K562 (cell line): Measurements from ENCODE around the gene UBN2. TPM values are rescaled to one million over a fixed set of nuclear protein-coding genes. Genes with fewer than 3 reads are reported as not detected.
"Not testable (repeated sequence)": the region's sequence is repeated elsewhere in the genome, so short reads cannot be mapped to it uniquely, and the experiment has no call there.

Experiments
- ATAC-seq: fragments of 200-7000 bp; cut with Tn5 transposase; 3 replicates; pipeline ENCODE4 v1.9.1; 2020; ENCODE audit warnings: moderate library complexity
- BruUV-seq: library from RNA; stranded (reverse); fragments of 400-500 nt; replicated peaks from 2 replicates; lab custom pipeline; 2021; lab: Mats Ljungman, UMichigan
- CTCF ChIA-PET: fragments of 300-600 bp; formaldehyde crosslinking; extraction: SDS; loops from one replicate; lab custom pipeline; 2021; ENCODE audit warnings: low intra/inter-chr PET ratio; lab: Yijun Ruan, JAX
- POLR2A ChIA-PET: fragments of 300-600, 350-650 bp; sonication (Branson Sonifier 250); formaldehyde crosslinking; extraction: SDS; loops from one replicate; lab custom pipeline; 2021; ENCODE audit warnings: antibody characterized with exemption, inconsistent platforms; lab: Yijun Ruan, JAX
- DNase-seq, 4 experiments: peaks; one replicate each; pipeline versions ENCODE4 v3.0.0 to v3.0.0-alpha.2; 2011 to 2018; ENCODE audit warnings: low spot score in 3 of 4, mixed read lengths in 3 of 4; ENCODE audit errors: extremely low read depth in 1 of 4
- FAIRE-seq: peaks from 2 replicates; lab custom pipeline; 2011; peaks lifted over from hg19 to GRCh38; lab: Jason Lieb, UNC
- H2AFZ ChIP-seq: 2 replicates; pipeline ENCODE4 v1.6.0; 2011; ENCODE audit warnings: low read depth, low read length, control low read depth, inconsistent platforms
- H3K27ac ChIP-seq: fragments of 200-600 bp; 3 replicates; pipeline ENCODE4 v1.8.0; 2011; ENCODE audit warnings: low read depth, mild to moderate bottlenecking, control low read depth, inconsistent platforms, low read length, moderate library complexity, mixed read lengths; ENCODE audit errors: extremely low read depth
- H3K27me3 ChIP-seq, 2 experiments: fragments of 300-600 bp in 1 of 2; 2 replicates in 1 of 2; 3 replicates in 1 of 2; pipeline versions ENCODE4 v1.6.0 to v1.8.0; 2011; ENCODE audit warnings: inconsistent platforms in 2 of 2, low read length in 2 of 2, mild to moderate bottlenecking in 1 of 2, mixed read lengths in 1 of 2, moderate library complexity in 1 of 2; ENCODE audit not compliant: control insufficient read depth in 2 of 2, insufficient read depth in 2 of 2
- H3K36me3 ChIP-seq: fragments of 300-600 bp; 3 replicates; pipeline ENCODE4 v1.8.0; 2011; ENCODE audit warnings: mild to moderate bottlenecking, low read length, inconsistent platforms; ENCODE audit not compliant: control insufficient read depth, insufficient read depth
- H3K4me1 ChIP-seq, 2 experiments: fragments of 200-600 bp in 1 of 2; replicated peaks in 1 of 2; 2 replicates in 1 of 2; 3 replicates in 1 of 2; pipeline versions ENCODE4 v1.5.1 to v1.8.0; 2011; ENCODE audit warnings: inconsistent platforms in 2 of 2, low read length in 2 of 2, mild to moderate bottlenecking in 1 of 2, mixed read lengths in 1 of 2, moderate library complexity in 1 of 2; ENCODE audit not compliant: control insufficient read depth in 2 of 2, insufficient read depth in 2 of 2
- H3K4me2 ChIP-seq: 2 replicates; pipeline ENCODE4 v1.6.1; 2011; ENCODE audit warnings: low read length, control low read depth, inconsistent platforms, mixed read lengths; ENCODE audit not compliant: insufficient read depth
- H3K4me3 ChIP-seq: fragments of 200-600 bp; sonication (generic), shearing (Covaris generic); 2 replicates; pipeline ENCODE4 v1.5.1; 2016; ENCODE audit warnings: control low read depth, inconsistent platforms
- H3K79me2 ChIP-seq: fragments of 200-600 bp; 3 replicates; pipeline ENCODE4 v1.8.0; 2011; ENCODE audit warnings: low read length, inconsistent platforms; ENCODE audit not compliant: control insufficient read depth, insufficient read depth
- H3K9ac ChIP-seq, 2 experiments: 2 replicates each; pipeline versions ENCODE4 v1.6.0 to v1.6.1; 2011; ENCODE audit warnings: low read depth in 2 of 2, low read length in 2 of 2, control low read depth in 1 of 2, inconsistent platforms in 1 of 2, mild to moderate bottlenecking in 1 of 2, mixed read lengths in 1 of 2; ENCODE audit not compliant: insufficient read depth in 1 of 2
- H3K9me1 ChIP-seq: one replicate; pipeline ENCODE4 v1.6.0; 2011; ENCODE audit warnings: inconsistent platforms, mild to moderate bottlenecking, low read length, moderate library complexity; ENCODE audit not compliant: control insufficient read depth, insufficient read depth
- H3K9me3 ChIP-seq: replicated peaks from 2 replicates; pipeline ENCODE4 v1.5.1; 2011; ENCODE audit warnings: low read depth, low read length, inconsistent platforms; ENCODE audit not compliant: control insufficient read depth, insufficient read depth
- H4K20me1 ChIP-seq: replicated peaks from 2 replicates; pipeline ENCODE4 v1.6.1; 2011; ENCODE audit warnings: low read length, inconsistent platforms, mixed read lengths; ENCODE audit not compliant: control insufficient read depth, insufficient read depth
- SMAD4 ChIP-seq: fragments of 250-450 bp; sonication (Bioruptor Pico); conservative IDR thresholded peaks from 2 replicates; pipeline ENCODE4 v1.8.0; 2021; ENCODE audit warnings: inconsistent platforms, mild to moderate bottlenecking, moderate library complexity
- ZFX ChIP-seq: sonication (generic); formaldehyde crosslinking; IDR thresholded peaks from 2 replicates; pipeline ENCODE4 v1.8.0; 2022; ENCODE audit warnings: mild to moderate bottlenecking, missing genetic modification reagents, moderate library complexity
- WGBS: fragments of 100-300 bp; shearing (Covaris generic); methylation state at CpG from one replicate; pipeline ENCODE4 v1.1.6; 2016; ENCODE audit warnings: low coverage, mixed read lengths; ENCODE audit not compliant: insufficient coverage; ENCODE audit errors: missing lambda C conversion rate; 5-methylcytosine and 5-hydroxymethylcytosine counted together
- in situ Hi-C: fragments of 300-500 bp; cut with MboI; formaldehyde crosslinking; loops from 4 replicates; pipeline ENCODE4 v1.15.0; 2018; ENCODE audit warnings: inconsistent platforms, mixed read lengths
- intact Hi-C: fragments of 100-400 bp; cut with micrococcal nuclease; formaldehyde crosslinking; loops from 2 replicates; pipeline ENCODE4 v1.14.2; 2022
- polyA plus RNA-seq, 8 experiments: library from polyadenylated mRNA; depleted of rRNA in 4 of 8; stranded (reverse) in 5 of 8; unstranded in 3 of 8; fragments of >200 nt; fragmentation: Nextera tagmentation in 2 of 8; fragmentation: Illumina TruSeq in 1 of 8; extraction: Ambion mirVana in 2 of 8; extraction: Trizol in 1 of 8; gene quantifications; 2 replicates each; pipeline versions ENCODE4 v1.2.1 to v1.2.3, GENCODE V29; 2011 to 2014; ENCODE audit warnings: inconsistent platforms in 1 of 8, missing spikeins in 1 of 8
- total RNA-seq, 7 experiments: library from RNA; depleted of rRNA in 6 of 7; stranded (reverse); fragments of >200 nt in 6 of 7; fragmentation: Illumina TruSeq in 2 of 7; extraction: Trizol in 2 of 7; gene quantifications; 2 replicates each; pipeline versions ENCODE4 v1.2.1 to v1.2.3, GENCODE V29; 2011 to 2021; ENCODE audit warnings: low replicate concordance in 1 of 7

Gene UBN2
- total and polyA plus RNA-seq, 9 of the 15 experiments (the other 6 are each of a cell fraction or from before 2014, with no cell fraction given), result 1.2 to 19.5 (median 9.9) TPM

- H3K79me2 ChIP-seq, DNase-seq, H3K4me2 ChIP-seq, H3K9me1 ChIP-seq, H4K20me1 ChIP-seq, H2AFZ ChIP-seq, H3K27me3 ChIP-seq, FAIRE-seq, H3K27ac ChIP-seq, H3K4me3 ChIP-seq, in situ Hi-C loops, BruUV-seq, intact Hi-C loops, H3K4me1 ChIP-seq, H3K36me3 ChIP-seq, CTCF ChIA-PET, H3K9me3 ChIP-seq: not testable (repeated sequence)
- peak; percentile 24; the same call in 1 of the 3 replicates for ATAC-seq
- TF ChIP-seq ZFX (CRISPR knock-in tag), result 0 out of 2 replicates have a peak, but pooled peaks have one; percentile 13
- H3K9ac ChIP-seq, result 0 out of 4 replicates have a peak overlapping the region, but pooled peaks of 1 of the 2 experiments have one; percentile 24
- POLR2A ChIA-PET, result interaction anchor here (0.6 to 0.9 kb wide), 3 partner anchors 12 to 468 kb away, joined by 3 to 4 read pairs (median 3); no protein-coding TSS in a partner anchor
- WGBS, result 62% methylated on average over 18 of the region's 18 CpGs
Observed at GRCh38 chr7:139224836-139225235, 6.2 kb upstream of the UBN2 start.

GRCh38 chr7:139225286-139226157, 5.5 kb upstream of the UBN2 start:
- CTCF ChIA-PET, H3K4me2 ChIP-seq, H2AFZ ChIP-seq, H3K36me3 ChIP-seq, BruUV-seq, DNase-seq, FAIRE-seq, H3K27me3 ChIP-seq, H4K20me1 ChIP-seq, ATAC-seq, H3K9me1 ChIP-seq, H3K9me3 ChIP-seq, intact Hi-C loops, H3K27ac ChIP-seq, in situ Hi-C loops, H3K9ac ChIP-seq, H3K79me2 ChIP-seq, H3K4me3 ChIP-seq: not testable (repeated sequence)
- peak; percentile 58; the same call in 1 of the 2 replicates for TF ChIP-seq SMAD4 (CRISPR knock-in tag)
- WGBS, result 88% methylated on average over 55 of the region's 60 CpGs
- POLR2A ChIA-PET, result interaction anchor here (0.6 kb wide), 1 partner anchor 469 kb away, joined by 3 read pairs; no protein-coding TSS in a partner anchor
- peaks cover 8 to 11% of the 10 kb centered on the region in 2 experiments; a peak in 4 of 5 replicates for H3K4me1 ChIP-seq
